ELR (cell line): Measurements from ENCODE around the gene ZNF791.
A peak's percentile ranks its signal among the peaks of the same experiment; 100 is the strongest.
"Not testable (repeated sequence)": the region's sequence is repeated elsewhere in the genome, so short reads cannot be mapped to it uniquely, and the experiment has no call there.

ENCODE experiments used
- DNase-seq: peaks from one replicate; pipeline ENCODE4 v3.0.0-alpha.2; 2015; ENCODE audit warnings: low read depth

The ZNF791 gene

DNA sequence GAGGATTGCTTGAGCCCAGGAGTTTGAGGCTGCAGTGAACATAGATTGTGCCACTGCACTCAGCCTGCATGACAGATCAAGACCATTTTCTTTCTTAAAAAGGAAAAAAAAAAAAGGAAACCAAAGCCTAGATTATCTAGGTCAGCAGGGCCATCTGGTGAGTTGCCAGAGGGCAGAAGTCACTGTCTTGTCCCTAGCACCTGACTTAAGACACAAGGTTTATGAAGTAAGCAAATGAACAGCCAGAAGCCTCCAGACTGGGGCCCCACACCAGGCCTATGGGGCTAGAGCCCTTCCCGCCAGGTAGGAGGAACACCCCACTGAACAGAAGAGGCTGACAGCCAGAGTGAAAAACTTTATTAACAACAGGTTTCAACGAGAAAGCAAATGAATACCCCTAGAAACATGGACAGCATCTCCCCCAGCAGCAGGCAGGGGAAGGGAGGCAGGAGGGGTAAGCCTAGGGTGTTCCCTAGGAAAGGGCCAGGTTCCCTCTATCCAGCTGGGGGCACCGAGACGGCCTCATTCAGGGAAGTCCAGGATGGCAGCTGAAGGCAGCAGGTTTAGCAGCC lies 57.1 kb downstream of the ZNF791 start:
- no peak for DNase-seq

DNA sequence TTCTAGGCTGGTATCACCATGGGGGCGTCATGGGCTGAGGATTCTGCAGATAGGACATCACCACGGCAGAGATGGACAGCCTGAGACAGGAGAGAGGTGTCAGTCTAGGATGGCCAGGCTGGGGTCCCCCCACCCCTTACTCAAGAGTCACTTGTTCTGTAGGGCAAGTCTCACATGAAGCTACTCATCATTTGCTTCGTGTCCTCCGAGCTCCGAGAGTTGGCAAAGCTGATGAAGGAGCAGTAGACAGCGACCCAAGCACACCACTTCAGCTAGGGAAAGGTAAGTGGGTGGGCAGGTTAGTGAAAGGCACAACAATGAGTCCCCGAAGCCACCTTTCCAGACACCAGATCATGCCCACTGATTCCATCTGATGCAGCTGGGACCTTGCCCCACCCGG lies 57.6 kb downstream of the ZNF791 start:
- DNase-seq = no peak

DNA sequence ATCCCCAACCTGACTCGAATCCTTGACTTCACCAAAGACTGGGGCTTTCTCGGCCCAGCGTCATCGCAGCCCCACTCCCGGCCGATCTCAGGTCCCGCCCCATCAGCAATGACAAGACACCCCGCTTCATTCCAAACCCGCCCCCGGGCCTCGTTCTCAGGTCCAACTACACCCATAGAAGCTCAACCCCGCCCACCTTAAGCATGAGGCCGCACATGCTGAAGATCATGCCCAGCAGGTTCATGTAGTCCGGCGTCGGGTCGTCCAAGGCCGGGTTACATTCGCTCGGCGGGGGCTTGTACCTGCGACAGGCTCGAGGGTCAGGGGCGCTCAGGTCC lies 58.2 kb downstream of the ZNF791 start:
- DNase-seq = peak; percentile 86

DNA sequence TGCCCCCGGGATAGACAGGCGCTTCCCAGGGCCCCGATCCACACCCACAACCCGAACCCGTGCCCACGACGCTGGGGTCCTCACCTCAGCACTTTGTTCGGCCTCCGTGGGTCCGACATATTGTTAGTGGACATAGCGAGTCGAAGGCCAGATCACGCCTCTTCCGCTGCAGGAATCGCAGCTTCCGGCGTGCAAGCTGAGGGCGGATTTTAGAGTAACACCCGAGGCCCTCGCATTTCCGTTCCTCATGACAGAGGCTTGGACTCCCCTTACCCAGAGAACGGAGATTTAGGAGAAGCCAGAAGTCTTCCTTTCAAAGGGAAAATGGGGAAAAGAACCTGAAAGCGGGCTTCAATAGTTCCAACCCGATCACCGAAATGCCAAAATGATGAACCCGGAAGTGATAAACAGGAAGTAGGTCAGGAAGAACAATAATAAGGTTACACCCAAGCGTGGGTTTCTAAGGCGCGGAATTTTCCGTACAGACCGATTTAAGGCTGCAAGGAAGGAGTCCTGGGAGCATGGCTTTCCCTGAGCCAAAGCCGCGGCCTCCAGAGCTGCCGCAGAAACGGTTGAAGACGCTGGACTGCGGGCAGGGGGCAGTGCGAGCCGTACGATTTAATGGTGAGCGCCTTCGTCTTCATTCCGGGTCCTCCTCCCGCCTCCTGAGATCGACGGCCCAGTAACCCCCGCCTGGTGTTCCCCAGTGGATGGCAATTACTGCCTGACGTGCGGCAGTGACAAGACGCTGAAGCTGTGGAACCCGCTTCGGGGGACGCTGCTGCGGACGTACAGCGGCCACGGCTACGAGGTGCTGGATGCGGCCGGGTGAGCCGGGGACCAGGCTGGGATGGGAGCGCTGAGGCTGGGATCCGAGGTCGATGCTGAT lies 58.8 kb downstream of the ZNF791 start:
- peak; percentile 90 for DNase-seq

GRCh38 chr19:12670159-12670928 lies 59.6 kb downstream of the ZNF791 start:
- no peak for DNase-seq

DNA sequence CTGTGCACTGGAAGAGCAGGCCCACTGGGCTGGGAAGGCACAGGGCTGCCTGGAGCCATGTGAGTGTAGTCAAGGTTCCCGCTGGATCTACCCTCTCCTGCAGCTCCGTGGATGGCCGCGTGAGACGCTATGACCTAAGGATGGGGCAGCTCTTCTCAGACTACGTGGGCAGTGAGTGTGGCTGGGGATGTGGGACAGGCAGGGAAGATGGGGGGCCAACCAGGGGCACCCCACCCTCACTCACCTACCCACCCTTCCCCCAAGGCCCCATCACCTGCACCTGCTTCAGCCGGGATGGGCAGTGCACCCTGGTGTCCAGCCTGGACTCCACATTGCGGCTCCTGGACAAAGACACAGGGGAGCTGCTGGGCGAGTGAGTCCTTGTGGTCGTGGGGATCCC lies 62.0 kb downstream of the ZNF791 start:
- DNase-seq = no peak

GRCh38 chr19:12675399-12675798 lies 64.7 kb downstream of the ZNF791 start:
- no peak for DNase-seq

DNA sequence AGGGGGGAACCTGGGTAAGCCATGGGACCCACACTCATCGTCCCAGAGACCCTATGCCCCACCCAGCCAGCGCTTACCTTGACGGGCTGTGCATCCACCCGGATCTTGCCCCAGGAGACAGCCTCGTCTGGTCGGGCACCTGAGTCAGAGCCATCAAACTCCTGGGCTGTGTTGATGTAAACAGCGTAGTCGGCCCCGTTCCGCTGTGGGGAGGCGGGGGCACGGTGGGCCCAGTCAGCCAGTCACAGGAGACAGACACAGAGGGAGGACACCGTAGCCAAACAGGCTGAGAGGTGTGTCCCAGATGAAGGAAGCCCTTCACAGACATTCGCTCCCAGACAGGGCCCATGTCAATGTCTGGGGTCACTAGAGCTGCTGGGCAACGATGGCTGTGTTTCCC lies 65.2 kb downstream of the ZNF791 start:
- DNase-seq = no peak

DNA sequence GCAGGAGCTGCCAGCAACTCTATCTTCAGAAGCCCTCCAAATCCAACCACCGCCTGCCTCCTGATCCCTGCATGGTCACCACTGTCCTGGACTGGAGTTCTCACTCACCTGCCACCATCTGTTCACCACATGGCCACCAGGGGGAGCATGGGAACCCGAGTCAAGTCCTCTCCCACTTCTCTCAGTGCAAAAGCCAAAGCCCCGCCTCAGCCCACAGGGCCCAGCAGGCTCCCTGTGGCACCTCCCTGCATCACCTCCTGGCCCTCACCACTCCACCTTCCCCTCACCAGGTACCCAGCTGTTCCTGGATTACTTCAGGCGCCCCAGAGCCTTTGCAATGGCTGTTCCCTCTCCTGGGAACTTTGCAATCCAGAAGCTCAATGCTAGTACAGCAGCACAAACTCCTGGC lies 65.7 kb downstream of the ZNF791 start:
- DNase-seq = peak; percentile 87

- DNase-seq = no peak
Measured at GRCh38 chr19:12676928-12677327, 66.2 kb downstream of the ZNF791 start.

GRCh38 chr19:12678039-12678438 lies 67.3 kb downstream of the ZNF791 start:
- DNase-seq = not testable (repeated sequence)

- no peak for DNase-seq
Measured at GRCh38 chr19:12680034-12680433, 69.3 kb downstream of the ZNF791 start.

GRCh38 chr19:12681074-12681987 lies 70.6 kb downstream of the ZNF791 start, which contains the start of gene DHPS:
Gene DHPS, minus strand, starts transcription at chr19:12681880. Its CDS starts 114 bp downstream, at chr19:12681766.
- DNase-seq = peak; percentile 99
